ENCODE measurements around the gene DMTF1.

Gene DMTF1

DNA sequence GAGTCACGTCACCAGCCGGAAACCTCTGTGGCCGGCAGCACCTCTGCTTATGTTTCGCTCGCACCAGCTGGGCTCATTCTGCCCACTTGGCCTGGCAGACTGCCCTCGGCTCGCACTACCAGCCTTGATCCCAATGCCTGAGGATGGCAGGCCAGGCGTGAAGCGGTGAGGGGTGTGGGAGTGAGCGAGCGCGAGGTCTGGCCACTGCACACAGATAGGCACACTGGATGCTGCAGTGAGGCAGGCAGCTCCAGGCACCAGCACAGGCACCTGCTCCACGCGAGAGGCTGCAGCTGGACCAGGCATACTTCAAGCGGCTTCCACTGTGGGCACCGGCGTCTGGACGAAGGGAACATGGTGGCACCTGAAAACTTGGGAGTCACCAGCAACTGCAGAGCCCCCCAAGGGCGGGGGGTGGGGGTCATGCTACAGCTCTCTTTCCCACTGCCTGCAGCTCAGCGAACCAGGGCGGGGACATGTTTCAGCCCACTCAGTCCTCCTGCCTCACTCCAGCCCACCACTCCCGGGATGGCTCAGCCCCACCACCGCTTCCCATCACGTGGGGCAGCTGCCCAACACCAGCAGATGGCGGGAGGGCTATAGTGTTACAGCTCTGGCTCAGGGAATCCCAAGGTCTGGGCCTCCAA, 5.4 kb upstream of the DMTF1 start:
- DNase-seq: no peak

DNA sequence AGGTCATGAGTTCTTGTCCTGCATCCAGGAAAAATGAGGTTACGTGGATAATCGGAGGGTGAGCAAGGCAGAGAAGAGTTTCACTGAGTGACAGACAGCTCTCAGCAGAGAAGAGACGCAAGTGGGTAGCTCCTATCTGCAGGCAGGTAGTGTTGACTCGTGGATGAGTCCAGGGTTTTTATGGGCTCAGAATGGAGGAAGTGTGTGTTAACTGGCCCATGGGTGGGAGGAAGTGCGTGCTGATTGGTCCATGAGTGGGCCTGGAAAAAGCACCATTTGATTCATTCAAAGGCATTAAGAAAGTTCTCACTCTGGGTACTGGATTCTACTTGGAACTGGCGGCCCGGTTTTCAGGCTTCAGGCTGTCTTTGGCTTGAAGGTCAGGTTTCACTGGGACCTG, 4.8 kb upstream of the DMTF1 start:
- DNase-seq: no peak

DNA sequence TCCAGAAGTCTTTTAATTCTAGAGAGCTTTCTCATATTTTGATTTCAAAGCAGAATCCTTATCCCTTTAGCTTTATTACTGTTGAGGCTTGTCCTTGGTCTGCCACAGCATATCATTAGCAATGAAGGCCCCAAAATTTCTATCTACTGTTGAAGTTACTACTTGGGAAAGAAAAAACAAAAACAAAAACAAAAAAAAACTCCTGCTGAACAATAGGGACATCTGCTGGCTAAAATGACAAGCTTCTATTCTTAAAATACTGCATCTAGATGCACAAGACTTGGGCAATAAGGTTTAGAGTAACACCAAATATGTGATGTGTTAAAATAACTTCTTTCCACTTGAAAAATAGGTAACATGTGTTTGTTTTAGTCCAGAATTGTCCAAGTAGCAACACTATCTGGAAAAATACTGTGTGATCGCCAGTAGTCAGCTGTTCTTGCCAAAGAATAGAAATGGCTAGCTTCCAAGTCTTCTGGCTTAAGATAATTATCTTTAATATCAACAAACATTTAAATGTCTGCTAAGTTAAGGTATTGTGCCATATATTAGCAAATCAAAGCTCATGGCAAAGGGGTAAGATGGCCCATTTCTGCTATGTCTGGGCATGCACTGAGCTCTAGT, 3.8 kb upstream of the DMTF1 start:
- no peak for DNase-seq

DNA sequence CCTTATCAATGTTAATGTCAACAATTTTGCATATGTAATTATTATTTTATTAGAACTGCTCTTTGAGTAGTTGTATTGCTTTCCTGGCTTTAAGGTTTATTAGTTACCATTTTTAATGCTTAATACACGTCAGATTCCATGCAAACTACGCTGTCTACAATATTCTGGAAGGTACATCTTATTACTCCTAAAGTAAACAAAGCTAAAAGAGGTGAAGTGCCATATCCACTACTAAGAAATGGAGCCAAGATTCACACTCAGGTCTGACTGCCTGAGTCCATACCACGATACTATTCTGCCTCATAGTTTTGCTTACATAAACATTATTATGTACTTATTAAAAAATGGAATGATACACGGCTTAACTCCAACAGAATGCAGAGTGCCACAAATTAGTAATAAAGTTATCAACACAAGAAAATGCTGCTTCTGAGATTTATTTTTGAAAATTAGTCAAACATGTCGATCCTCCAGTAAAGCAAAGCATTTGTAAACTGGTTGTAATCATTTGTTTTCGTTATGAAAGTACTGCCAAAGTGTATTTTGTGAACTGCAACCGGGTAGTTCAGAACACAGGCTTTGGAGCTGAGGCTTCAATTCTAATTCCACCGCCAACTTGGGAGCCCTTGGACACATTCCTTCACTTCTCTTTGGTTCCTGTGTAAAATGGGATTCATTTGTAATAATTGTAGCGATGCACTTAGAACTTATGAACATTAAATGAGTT, 1.1 kb upstream of the DMTF1 start:
- no peak for DNase-seq

DNA sequence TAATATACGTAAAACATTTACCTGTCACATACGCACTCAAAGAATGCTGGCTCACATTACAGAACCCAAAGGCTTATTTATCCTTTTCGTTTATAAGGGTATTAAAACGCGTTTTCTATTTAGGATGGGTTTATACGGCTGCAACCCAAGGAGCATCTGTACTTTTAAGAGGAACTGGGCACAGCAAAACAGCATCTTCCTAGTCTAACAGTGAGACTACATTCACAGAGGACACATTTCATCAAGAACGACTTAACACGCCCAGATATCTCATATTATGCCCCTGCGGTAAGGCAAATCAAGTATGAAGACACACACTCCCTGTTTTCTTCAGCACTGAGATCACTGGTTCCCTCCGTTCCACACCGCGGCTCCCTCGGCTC, 533 bp upstream of the DMTF1 start:
- no peak for DNase-seq

DNA sequence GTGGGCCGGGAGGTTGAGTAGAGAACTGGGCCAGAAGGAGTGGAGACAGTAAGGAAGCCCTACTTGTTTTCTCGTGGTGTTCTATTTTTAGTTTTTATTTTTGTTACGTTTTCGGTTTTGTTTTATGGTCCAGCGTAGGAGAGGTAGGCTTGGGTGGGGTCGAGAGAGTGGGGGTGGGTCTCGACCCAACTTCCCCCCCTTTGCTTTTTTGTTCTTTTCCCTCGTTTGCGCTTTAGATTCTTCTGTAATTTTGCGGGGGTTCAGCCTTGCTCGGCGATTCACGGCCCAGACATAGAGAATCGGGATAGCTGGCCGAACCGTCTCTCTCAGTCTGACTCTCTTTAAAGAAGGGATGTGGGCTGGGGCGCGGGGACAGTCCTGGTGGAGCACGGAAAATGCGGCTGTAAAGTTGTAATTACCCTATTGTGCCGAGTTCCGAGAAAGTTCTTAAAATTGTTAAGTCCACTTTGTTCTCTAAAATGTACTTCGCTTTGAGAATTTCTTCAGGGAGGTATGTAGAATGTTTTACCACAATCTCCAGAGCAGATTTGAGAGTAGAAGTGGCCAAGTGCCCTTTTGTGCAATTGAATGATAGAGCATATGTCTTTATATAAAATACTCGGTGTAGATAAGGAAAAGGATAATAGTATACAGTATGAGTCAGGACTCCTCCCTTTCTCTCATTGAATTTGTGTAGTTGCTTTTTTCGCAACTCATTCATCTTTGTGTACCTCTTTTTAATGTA, 816 bp downstream of the DMTF1 start:
- no peak for DNase-seq

DNA sequence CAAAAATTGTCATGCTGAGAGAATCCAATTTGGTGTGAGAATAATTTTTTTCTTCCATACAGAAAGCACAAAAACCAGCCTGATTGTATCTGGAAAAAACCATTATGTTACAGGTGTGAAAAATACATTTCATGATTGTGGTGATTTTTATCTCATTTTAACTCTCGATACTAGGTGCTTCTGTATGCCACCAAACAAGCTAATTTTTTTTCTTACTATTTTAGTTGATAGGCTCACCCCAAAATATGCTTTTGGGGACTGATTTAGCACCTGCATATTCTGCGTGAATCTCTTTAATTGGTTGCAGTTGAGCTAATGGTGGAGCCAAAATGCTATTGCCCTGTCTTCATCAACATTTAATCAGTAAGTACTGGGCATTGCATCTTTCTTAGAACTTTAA, 1.9 kb downstream of the DMTF1 start:
- DNase-seq: no peak

DNA sequence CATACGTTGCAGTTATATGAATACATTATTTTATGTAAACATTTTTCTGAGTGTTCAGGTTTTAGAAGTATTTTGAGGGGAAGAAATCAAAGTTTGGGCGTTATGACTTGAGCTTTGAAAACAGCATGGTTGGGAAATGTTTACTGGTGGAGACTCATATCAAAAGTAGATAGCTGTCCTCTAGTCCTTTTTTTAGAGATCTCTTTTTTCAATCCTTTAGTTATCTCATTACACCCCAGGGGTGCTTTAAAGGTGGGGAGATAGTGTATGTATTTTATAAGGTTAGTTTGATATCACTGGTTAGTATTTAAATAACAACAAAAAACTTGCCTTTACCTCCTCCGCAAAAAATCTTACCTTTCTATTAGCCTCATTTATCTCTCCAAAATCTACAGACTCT, 2.3 kb downstream of the DMTF1 start:
- DNase-seq: no peak

DNA sequence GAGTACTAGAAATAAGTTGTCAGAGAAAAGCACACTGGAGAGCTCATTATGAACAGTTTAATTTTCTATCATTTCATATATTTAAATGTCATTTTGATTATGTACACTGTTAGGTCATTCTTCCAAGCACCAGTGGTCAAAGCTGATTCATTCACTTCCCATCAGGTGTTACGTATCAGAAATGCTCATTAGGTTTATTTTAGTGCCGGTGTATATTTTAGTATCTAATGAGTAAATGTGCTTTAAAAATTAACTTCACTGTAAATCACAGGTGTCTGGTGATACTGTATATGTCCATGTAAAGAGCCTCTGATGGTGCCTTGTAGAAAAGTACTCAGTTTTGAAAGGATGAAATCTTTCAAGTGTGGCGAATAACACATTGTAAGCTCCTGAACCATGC, 3.5 kb downstream of the DMTF1 start:
- no peak for DNase-seq

DNA sequence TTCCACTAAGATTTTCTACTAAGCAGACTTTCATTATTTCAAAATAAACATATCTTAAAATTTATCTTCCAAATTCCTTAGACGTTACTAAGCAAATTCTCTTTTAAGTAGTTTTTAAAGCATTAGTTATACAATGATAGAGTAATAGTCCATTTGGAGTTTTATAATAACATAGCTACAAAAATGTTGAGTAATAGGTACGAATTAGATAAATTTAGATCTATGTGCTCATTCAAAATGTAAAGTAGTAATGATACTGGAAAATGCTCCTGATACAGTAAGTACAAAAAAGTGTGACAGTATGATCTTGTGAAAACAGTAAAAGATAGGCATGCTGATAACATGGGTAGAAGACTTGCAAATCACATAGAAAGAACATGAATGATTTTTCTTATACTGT, 4.5 kb downstream of the DMTF1 start:
- DNase-seq: no peak

DNA sequence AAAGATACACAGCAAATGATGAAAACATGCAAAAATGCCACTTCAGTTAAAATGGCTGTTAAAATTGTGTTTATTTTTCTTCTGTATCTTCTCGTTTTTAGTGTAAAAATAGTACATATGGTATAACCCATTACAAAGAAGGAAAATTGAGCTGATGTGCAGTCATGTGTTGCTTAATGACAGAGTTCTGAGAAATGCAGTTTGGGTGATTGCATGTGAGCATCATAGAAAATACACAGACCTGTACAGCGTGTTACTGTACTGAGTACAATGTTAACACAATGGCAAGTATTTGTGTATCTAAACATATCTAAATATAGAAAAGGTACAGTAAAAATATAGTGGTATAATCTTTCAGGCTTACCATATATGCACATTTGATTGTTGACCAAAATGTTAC, 7.3 kb downstream of the DMTF1 start:
- DNase-seq: no peak

DNA sequence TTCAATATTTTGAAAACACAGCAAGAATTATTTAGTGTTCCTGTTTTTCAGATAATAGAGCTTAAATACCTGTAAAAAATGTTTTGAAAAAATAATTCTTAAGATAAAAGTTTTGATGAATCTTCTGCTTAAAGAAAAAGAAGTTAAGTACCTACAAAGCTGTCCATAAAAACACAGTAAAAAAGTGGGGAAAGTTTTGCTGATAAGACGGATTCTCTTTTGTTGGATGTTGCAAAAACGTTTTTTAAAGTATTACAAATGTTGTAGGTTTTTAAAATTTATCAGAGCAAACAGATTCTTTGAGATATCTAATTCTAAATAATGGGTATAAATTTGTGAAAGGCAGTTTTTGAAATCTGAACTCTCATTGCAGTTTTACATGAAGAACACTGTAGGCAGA, 12.2 kb downstream of the DMTF1 start:
- DNase-seq: no peak

DNA sequence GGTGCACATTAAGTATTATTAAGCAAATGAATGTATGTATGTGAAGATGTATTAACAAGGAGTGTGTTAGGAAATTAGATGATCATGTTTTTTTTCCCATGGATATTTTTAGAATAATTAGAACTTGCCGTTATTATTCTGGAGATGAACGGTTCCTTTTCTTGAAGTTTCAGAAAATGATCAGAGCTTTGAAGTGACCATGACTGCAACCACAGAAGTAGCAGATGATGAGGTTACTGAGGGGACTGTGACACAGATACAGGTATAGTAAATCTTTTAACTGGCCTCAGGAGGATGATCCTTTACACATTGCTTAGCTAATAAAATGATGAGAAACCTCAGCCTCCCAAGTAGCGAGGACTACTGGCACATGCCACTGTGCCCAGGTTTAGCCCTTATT, 18.6 kb downstream of the DMTF1 start:
- DNase-seq: no peak

DNA sequence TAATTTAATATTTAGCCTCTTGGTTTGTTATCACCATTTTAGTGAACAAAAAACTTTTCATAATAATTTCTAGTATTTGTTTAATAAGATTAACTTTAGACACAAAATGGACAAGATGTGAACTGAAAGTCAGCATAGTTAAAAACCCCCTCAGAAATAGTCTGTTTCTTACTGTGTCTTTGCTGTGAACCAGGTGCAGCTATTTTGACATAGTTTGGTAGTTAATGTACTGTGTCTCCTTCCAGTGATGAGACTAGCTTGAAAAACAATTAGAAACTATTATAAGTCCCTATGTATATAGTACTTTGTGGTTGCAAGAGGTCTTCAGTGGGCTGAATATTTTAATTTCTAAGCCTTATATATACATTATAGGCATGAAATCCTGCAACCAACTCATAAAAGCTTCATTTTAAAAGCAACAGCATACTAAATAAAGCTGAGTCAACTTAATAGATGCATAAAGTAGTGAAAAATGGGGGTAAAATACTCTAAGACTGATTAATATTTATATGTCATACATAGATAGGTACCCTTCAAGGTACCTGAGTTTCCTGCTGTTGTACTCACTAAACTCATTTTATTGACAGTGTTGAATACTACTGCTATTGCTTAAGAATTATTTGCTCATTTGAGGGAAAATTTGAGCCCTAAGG, 19.2 kb downstream of the DMTF1 start:
- DNase-seq: no peak

DNA sequence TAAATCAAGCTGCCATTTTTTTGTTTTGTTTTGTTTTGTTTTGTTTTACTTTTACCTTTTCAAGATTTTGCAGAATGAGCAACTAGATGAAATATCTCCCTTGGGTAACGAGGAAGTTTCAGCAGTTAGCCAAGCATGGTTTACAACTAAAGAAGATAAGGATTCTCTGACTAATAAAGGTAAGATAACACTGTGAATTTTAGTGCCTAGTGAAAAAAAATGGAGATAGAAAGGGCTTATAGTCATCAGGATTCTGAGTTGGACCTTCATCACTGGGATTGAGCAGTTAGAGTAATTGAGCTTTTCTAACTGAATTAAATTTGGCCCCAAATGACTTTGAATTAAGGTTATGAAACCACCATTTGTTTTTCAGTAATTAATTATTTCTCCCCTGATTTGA, 21.2 kb downstream of the DMTF1 start:
- DNase-seq: no peak

DNA sequence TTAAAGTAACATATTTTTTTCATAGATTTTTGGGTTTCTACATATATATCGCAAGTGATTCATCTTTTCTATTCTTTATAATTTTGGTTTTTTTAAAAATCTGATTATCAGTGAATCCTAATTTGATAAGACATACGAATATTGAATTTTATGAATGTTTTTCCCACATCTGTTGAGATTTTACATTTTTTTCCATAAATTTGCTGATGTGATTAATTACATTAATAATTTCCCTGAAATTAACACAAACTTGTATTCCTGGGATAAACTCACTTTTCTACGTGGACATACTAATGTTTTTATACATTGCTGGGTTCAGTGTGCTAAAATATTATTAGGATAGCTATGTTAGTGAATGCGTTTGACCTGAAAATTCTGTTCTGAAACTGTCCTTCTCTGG, 26.1 kb downstream of the DMTF1 start:
- no peak for DNase-seq

DNA sequence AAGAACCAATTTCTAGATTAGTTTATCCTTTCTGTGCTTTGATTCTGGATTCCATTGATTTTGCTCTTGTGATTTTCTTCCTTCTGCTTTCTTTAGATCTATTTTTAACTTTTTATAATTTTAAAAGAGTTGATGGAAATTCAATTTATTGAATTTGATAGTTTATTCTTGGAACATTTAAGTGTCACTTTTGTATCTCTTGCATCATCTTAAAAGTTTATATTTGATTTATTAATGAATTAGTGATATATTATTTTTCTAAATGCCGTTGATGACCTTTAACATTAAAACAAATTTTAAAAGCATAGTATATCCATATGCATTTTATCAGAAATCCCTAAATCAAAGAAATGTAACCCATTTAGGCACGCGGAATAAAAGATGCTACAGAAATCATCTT, 26.9 kb downstream of the DMTF1 start:
- DNase-seq: no peak

DNA sequence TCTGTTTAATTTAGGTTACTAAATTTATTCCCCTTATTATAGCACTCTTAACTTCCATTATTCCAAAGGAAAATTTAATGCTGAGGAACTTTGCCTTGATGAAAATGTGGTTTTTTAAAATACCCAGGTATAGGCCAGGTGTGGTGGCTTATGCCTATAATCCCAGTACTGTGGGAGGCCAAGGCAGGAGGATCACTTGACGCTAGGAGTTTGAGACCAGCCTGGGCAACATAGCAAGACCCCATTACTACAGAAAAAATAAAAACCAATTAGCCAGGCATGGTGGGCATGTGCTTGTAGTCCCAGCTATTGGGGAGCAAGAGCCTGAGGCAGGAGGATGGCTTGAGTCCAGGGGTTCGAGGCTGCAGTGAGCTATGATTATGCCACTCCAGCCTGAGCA, 34.9 kb downstream of the DMTF1 start:
- DNase-seq: no peak

DNA sequence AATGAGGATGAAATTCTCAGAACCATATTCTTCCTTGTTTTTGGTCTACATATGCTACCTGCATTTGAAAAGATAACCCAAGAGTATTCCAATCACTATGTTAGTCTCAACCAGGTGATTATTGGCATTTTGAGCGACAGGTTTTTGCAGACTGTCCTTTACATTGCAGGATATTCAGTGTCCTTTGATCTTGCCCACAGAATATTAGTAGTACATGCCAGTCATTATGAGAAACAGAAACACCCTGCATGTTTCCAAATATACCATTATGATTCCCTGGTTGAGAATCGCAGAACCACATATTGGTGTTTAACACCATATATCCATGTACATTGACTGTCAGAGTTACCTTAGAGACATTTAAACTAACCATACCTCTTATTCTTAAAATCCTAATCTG, 36.7 kb downstream of the DMTF1 start:
- DNase-seq: no peak

DNA sequence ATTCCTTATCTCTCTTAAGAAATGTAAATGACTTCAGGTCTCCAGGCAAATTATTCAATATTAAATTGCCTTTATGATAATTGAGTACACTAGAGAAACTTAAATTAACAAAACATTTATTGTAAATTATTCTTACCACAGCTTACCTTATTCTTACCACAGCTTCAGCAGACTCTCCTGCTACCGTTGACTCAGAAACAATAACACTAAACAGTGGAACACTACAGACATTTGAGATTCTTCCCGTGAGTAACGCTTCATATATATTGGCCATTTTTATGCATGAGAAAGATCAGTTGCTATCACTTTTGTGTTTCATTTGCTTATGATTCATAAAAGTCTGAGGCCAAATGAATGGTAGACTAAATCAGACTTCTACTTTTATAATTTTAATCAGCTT, 38.5 kb downstream of the DMTF1 start:
- no peak for DNase-seq

DNA sequence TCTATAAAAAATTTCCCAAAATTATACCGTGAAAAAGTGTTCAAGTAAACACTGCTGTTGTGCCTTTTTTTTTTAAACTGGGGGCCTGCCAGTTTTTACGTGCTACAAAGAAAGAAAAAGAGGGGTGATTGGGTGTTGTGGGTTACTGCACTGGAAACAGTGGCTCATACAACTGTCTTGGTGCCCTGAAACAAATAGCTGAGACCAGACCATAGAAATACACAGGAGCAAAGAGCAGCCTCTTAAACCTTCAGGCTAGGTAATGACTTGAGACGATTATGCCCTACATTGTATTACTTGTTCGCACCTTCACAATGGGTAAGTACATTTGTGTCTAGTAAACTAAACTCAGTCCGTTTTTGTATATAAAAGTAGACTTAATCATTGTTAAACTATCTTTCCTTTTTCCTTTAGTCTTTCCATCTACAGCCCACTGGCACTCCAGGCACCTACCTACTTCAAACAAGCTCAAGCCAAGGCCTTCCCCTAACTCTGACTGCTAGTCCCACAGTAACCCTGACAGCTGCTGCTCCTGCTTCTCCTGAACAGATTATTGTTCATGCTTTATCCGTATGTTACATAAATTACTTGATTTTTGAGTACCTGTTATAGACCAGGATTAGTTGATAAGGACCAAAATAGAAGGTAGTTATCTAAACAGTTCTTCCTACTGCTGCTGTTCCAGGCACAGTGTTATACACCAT, 40.7 kb downstream of the DMTF1 start:
- DNase-seq: no peak

DNA sequence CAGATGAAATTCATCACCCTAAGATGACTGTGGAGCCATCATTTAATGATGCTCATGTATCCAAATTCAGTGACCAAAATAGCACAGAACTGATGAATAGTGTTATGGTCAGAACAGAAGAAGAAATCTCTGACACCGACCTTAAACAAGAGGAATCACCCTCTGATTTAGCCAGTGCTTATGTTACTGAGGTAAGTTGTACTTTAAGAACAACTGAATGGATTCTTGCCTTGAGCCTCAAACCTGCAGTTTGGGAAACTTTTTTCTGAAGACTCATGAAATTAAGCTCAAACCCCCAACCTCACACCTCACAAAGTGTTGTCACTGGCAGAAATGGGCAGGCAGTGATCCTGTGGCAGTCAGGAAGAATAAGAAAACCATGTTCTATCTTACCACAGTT, 41.7 kb downstream of the DMTF1 start:
- DNase-seq: no peak

DNA sequence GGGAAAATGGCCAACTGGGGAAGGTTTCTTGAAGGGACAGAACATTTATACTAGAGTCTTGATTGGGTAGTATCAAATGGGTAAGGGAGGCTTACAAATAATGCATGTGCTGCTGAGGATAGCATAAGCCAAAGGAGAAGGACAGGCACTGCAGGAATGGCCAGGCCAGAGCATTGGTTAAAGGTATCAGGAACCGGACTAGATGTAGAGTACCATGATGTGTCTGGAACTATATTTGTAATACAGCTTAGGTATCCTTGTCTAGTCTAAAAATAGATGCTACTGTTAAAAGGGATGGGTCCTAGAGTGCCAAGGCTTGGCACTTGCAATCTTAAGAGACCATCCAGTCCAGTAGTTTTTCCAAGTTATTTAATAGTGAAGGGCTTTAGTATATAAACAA, 47.0 kb downstream of the DMTF1 start:
- DNase-seq: no peak
